ENCODE measurements around the gene MARCHF10. TPM values are rescaled to one million over a fixed set of nuclear protein-coding genes. Genes with fewer than 3 reads are reported as not detected.

Gene MARCHF10
- total RNA-seq, 1 experiment from 2014 or later: 0.39 TPM

DNA sequence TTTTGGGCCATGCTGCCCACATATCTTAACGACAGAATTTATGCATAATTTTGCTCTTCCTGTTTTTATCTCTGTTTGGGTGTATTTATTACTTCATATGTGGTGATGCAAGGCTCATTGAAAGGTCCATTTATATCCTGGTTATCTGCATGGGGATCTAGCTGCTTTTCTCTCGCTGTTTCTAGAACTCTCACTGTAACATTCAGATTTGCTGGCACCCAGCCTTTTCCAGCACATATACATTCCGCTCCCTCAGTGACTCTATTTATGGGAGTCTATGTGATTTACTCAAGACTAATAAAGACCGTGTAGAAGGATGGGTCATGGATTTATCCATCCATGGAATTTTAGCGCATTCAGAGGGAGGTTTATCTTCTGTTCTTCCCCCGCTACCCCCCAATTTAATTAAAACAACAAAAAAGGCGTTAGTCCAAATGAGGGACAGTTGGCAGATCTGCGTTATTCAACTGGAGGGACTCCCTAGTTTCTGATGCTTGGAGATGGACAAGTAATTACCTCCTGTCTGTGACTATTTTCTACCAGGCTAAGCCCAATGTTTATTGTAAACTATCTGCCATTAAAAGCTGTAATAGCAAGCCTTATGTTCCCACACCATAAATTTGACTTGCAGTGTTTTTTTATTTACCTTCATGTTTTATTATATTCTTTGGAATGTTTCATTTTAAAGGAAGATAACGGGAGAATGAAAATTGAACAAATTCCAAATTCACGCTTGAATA, 19.8 kb upstream of the MARCHF10 start:
- peak; percentile 82 for ATAC-seq
- peaks cover 26% of the 10 kb centered on the region for H3K4me1 ChIP-seq (ENCODE audit: control insufficient read depth, insufficient read depth, low read length)
- peak overlapping the region; percentile 2 to 38; a peak in 2 of 4 replicates for H3K4me3 ChIP-seq (ENCODE audit: low read depth in 2 of 2, low read length in 2 of 2)
- H3K27ac ChIP-seq (ENCODE audit: low read length): peak overlapping the region; percentile 75
- H3K27me3 ChIP-seq (ENCODE audit: control insufficient read depth, insufficient read depth, low read length): no peaks in the 10 kb centered on the region
- DNase-seq (ENCODE audit: low read depth, low spot score): no peak
- in situ Hi-C loops (cut with HindIII; ENCODE audit: low pct_unique_long_range_greater_than_20kb, low sequenced_read_pairs): no loop called here
- intact Hi-C loops (cut with micrococcal nuclease; ENCODE audit: unreplicated experiment): loop anchor here (10.0 kb wide), 1 partner anchor 137 kb away; the partner anchor contains the start of gene TANC2
- no peaks in the 10 kb centered on the region for H3K36me3 ChIP-seq (ENCODE audit: control insufficient read depth, insufficient read depth, low read length)
- no TSS peak for BruUV-seq (replicated peaks)
- no peaks in the 10 kb centered on the region for H3K9me3 ChIP-seq (ENCODE audit: control insufficient read depth, insufficient read depth, low read depth, low read length)
- POLR2A ChIA-PET: no interaction called here
- CTCF ChIA-PET: interaction anchor here (0.6 kb wide), 1 partner anchor 136 kb away, joined by 6 read pairs; no protein-coding TSS in a partner anchor
- TF ChIP-seq, protein P1, sequence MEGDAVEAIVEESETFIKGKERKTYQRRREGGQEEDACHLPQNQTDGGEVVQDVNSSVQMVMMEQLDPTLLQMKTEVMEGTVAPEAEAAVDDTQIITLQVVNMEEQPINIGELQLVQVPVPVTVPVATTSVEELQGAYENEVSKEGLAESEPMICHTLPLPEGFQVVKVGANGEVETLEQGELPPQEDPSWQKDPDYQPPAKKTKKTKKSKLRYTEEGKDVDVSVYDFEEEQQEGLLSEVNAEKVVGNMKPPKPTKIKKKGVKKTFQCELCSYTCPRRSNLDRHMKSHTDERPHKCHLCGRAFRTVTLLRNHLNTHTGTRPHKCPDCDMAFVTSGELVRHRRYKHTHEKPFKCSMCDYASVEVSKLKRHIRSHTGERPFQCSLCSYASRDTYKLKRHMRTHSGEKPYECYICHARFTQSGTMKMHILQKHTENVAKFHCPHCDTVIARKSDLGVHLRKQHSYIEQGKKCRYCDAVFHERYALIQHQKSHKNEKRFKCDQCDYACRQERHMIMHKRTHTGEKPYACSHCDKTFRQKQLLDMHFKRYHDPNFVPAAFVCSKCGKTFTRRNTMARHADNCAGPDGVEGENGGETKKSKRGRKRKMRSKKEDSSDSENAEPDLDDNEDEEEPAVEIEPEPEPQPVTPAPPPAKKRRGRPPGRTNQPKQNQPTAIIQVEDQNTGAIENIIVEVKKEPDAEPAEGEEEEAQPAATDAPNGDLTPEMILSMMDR (IDR thresholded peaks at IDR 0.05): no peak
- TF ChIP-seq TCF7L2 (IDR thresholded peaks at IDR 0.05; ENCODE audit: low read depth, low read length): peak; percentile 89
- TF ChIP-seq POLR2AphosphoS5 (IDR thresholded peaks at IDR 0.05; ENCODE audit: low read depth, low read length): no peak

DNA sequence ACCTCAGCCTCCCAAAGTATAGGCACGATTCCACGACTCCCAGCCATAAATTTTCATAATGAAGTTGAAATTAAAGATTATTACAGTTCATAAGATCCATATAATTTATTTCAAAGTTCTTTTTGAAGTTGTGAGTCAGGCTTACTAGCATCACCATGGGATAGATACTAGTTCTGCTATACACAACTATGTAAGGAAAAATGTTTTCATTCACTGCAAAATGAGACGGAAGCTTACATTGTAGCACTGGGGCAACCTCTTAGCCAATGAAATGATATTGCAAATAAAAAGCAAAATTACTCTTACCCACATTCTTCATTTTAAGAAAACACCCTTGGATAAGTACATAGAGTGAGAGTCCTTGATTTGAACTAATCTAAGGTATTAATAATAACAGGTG, 18.8 kb upstream of the MARCHF10 start:
- BruUV-seq (replicated peaks): no TSS peak
- peaks cover 29% of the 10 kb centered on the region for H3K4me1 ChIP-seq (ENCODE audit: control insufficient read depth, insufficient read depth, low read length)
- intact Hi-C loops (cut with micrococcal nuclease; ENCODE audit: unreplicated experiment): loop anchor here (10.0 kb wide), 1 partner anchor 138 kb away; the partner anchor contains the start of gene TANC2

More for the DNA sequence above, 18.8 kb upstream of the MARCHF10 start:
- Histone ChIP-seq H3K4me3 (ENCODE audit: low read depth in 2 of 2, low read length in 2 of 2) (no peak overlapping the region), H3K27ac (ENCODE audit: low read length) (peak overlapping the region; percentile 75; the same call in 1 of the 2 replicates), H3K36me3 (ENCODE audit: control insufficient read depth, insufficient read depth, low read length) (no peaks in the 10 kb centered on the region), H3K9me3 (ENCODE audit: control insufficient read depth, insufficient read depth, low read depth, low read length) (no peaks in the 10 kb centered on the region), H3K27me3 (ENCODE audit: control insufficient read depth, insufficient read depth, low read length) (no peaks in the 10 kb centered on the region)
- POLR2A ChIA-PET: no interaction called here
- ATAC-seq (no peak), DNase-seq (ENCODE audit: low read depth, low spot score) (no peak)
- in situ Hi-C loops (cut with HindIII; ENCODE audit: low pct_unique_long_range_greater_than_20kb, low sequenced_read_pairs): no loop called here
- CTCF ChIA-PET: no interaction called here
- TF ChIP-seq, protein P2, sequence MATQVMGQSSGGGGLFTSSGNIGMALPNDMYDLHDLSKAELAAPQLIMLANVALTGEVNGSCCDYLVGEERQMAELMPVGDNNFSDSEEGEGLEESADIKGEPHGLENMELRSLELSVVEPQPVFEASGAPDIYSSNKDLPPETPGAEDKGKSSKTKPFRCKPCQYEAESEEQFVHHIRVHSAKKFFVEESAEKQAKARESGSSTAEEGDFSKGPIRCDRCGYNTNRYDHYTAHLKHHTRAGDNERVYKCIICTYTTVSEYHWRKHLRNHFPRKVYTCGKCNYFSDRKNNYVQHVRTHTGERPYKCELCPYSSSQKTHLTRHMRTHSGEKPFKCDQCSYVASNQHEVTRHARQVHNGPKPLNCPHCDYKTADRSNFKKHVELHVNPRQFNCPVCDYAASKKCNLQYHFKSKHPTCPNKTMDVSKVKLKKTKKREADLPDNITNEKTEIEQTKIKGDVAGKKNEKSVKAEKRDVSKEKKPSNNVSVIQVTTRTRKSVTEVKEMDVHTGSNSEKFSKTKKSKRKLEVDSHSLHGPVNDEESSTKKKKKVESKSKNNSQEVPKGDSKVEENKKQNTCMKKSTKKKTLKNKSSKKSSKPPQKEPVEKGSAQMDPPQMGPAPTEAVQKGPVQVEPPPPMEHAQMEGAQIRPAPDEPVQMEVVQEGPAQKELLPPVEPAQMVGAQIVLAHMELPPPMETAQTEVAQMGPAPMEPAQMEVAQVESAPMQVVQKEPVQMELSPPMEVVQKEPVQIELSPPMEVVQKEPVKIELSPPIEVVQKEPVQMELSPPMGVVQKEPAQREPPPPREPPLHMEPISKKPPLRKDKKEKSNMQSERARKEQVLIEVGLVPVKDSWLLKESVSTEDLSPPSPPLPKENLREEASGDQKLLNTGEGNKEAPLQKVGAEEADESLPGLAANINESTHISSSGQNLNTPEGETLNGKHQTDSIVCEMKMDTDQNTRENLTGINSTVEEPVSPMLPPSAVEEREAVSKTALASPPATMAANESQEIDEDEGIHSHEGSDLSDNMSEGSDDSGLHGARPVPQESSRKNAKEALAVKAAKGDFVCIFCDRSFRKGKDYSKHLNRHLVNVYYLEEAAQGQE (IDR thresholded peaks at IDR 0.05; ENCODE audit: insufficient read depth in 1 of 2, low read depth in 2 of 2, low read length in 1 of 2): no peak
- no peak for TF ChIP-seq POLR2AphosphoS5 (IDR thresholded peaks at IDR 0.05; ENCODE audit: low read depth, low read length)
- TF ChIP-seq SIN3A (IDR thresholded peaks at IDR 0.05; ENCODE audit: borderline replicate concordance, insufficient read depth, low read depth, low read length): no peak
- TF ChIP-seq, protein P1 (IDR thresholded peaks at IDR 0.05): no peak
- no peak for TF ChIP-seq TCF7L2 (IDR thresholded peaks at IDR 0.05; ENCODE audit: low read depth, low read length)

Data from Panc1 (cell line).